GM23338 (cell line): Measurements from ENCODE around the gene HIVEP3. TPM values are rescaled to one million over a fixed set of nuclear protein-coding genes. Genes with fewer than 3 reads are reported as not detected.

ENCODE experiments used
- ATAC-seq: fragments of 200-7000 bp; cut with Tn5 transposase; 3 replicates; pipeline ENCODE4 v1.9.1; 2020
- DNase-seq: peaks from one replicate; pipeline ENCODE4 v3.0.0-alpha.2; 2015; ENCODE audit warnings: low spot score
- H2AFZ ChIP-seq: fragments of 200-600 bp; sonication (generic); 2 replicates; pipeline ENCODE4 v1.8.0; 2016; ENCODE audit warnings: antibody characterized with exemption, mild to moderate bottlenecking, moderate library complexity
- H3F3A ChIP-seq: fragments of 200-600 bp; sonication (generic); replicated peaks from 2 replicates; pipeline ENCODE4 v1.8.0; 2017; ENCODE audit warnings: antibody characterized with exemption, mixed run types, low read depth
- H3K27ac ChIP-seq: fragments of 200-600 bp; sonication (generic); 2 replicates; pipeline ENCODE4 v1.6.1; 2016; ENCODE audit warnings: low read depth
- H3K27me3 ChIP-seq: fragments of 200-600 bp; sonication (generic); 2 replicates; pipeline ENCODE4 v1.8.0; 2016; ENCODE audit warnings: mild to moderate bottlenecking, mixed run types, moderate library complexity; ENCODE audit not compliant: insufficient read depth
- H3K36me3 ChIP-seq: fragments of 200-600 bp; sonication (generic); 2 replicates; pipeline ENCODE4 v1.8.0; 2016; ENCODE audit warnings: mild to moderate bottlenecking; ENCODE audit not compliant: insufficient read depth
- H3K4me1 ChIP-seq: fragments of 200-600 bp; sonication (generic); 2 replicates; pipeline ENCODE4 v1.8.0; 2016; ENCODE audit warnings: mild to moderate bottlenecking, moderate library complexity; ENCODE audit not compliant: insufficient read depth
- H3K4me2 ChIP-seq: fragments of 200-600 bp; sonication (generic); 2 replicates; pipeline ENCODE4 v1.7.1; 2017; ENCODE audit warnings: mixed run types
- H3K4me3 ChIP-seq: fragments of 200-600 bp; sonication (generic); 2 replicates; pipeline ENCODE4 v1.6.1; 2016; ENCODE audit warnings: mixed run types
- H3K79me2 ChIP-seq: fragments of 200-600 bp; sonication (generic); replicated peaks from 2 replicates; pipeline ENCODE4 v1.8.0; 2017; ENCODE audit warnings: mild to moderate bottlenecking; ENCODE audit not compliant: insufficient read depth
- H3K9me2 ChIP-seq: fragments of 200-600 bp; sonication (generic); 2 replicates; pipeline ENCODE4 v1.8.0; 2017; ENCODE audit not compliant: insufficient read depth
- H4K20me1 ChIP-seq: fragments of 200-600 bp; sonication (generic); replicated peaks from 2 replicates; pipeline ENCODE4 v1.8.0; 2017; ENCODE audit warnings: mild to moderate bottlenecking; ENCODE audit not compliant: insufficient read depth
- H3K27ac Mint-ChIP-seq: 2 replicates; pipeline ENCODE4 v1.8.0; 2020; ENCODE audit warnings: inconsistent platforms, mild to moderate bottlenecking, moderate library complexity, mixed read lengths
- H3K27me3 Mint-ChIP-seq: 3 replicates; pipeline ENCODE4 v1.8.0; 2022; ENCODE audit warnings: low read depth, mild to moderate bottlenecking, moderate library complexity, mixed read lengths, inconsistent platforms; ENCODE audit not compliant: insufficient read depth, poor library complexity
- H3K36me3 Mint-ChIP-seq: 3 replicates; pipeline ENCODE4 v1.8.0; 2021; ENCODE audit warnings: low read depth, mild to moderate bottlenecking, inconsistent platforms, moderate library complexity, mixed read lengths
- H3K4me1 Mint-ChIP-seq: 3 replicates; pipeline ENCODE4 v1.8.0; 2020; ENCODE audit warnings: mild to moderate bottlenecking, inconsistent platforms, mixed read lengths
- H3K4me3 Mint-ChIP-seq: 3 replicates; pipeline ENCODE4 v1.8.0; 2021; ENCODE audit warnings: moderate library complexity, mild to moderate bottlenecking, inconsistent platforms, mixed read lengths
- H3K9me3 Mint-ChIP-seq: 3 replicates; pipeline ENCODE4 v1.8.0; 2020; ENCODE audit warnings: moderate library complexity, mild to moderate bottlenecking, inconsistent platforms, mixed read lengths
- CREB1 ChIP-seq: fragments of 250-450 bp; sonication (Bioruptor Pico); IDR thresholded peaks from 2 replicates; pipeline ENCODE4 v1.5.0; 2020; ENCODE audit warnings: low read depth, mild to moderate bottlenecking, moderate library complexity
- ETS1 ChIP-seq: IDR thresholded peaks from 2 replicates; pipeline ENCODE4 v1.6.1; 2016; ENCODE audit warnings: antibody characterized with exemption
- EZH2phosphoT487 ChIP-seq: fragments of 200-600 bp; sonication (generic); IDR thresholded peaks from one replicate; pipeline ENCODE4 v1.8.1; 2018; ENCODE audit warnings: antibody characterized with exemption; ENCODE audit not compliant: unreplicated experiment
- JUNB ChIP-seq: IDR thresholded peaks from one replicate; pipeline ENCODE4 v1.6.1; 2016; ENCODE audit warnings: antibody characterized with exemption; ENCODE audit not compliant: unreplicated experiment
- NANOG ChIP-seq: IDR thresholded peaks from 2 replicates; pipeline ENCODE4 v1.6.1; 2016; ENCODE audit warnings: antibody characterized with exemption, borderline replicate concordance
- STAT1 ChIP-seq: IDR thresholded peaks from one replicate; pipeline ENCODE4 v1.6.1; 2016; ENCODE audit warnings: antibody characterized with exemption; ENCODE audit not compliant: unreplicated experiment
- ZNF114 ChIP-seq: fragments of 250-450 bp; sonication (Bioruptor Pico); IDR thresholded peaks from 2 replicates; pipeline ENCODE4 v1.5.0; 2020; ENCODE audit warnings: mild to moderate bottlenecking, moderate library complexity
- ZNF331 ChIP-seq: fragments of 250-450 bp; sonication (Bioruptor Pico); IDR thresholded peaks from 2 replicates; pipeline ENCODE4 v1.5.0; 2020; ENCODE audit warnings: low read depth, mild to moderate bottlenecking, moderate library complexity
- polyA plus RNA-seq: library from polyadenylated mRNA; unstranded; fragments of >200 nt; fragmentation: Nextera tagmentation; extraction: Ambion mirVana; gene quantifications from 2 replicates; pipeline ENCODE4 v1.2.1, GENCODE V29; 2016
- total RNA-seq: library from RNA; depleted of rRNA; stranded (reverse); fragments of >200 nt; shearing (Covaris generic); gene quantifications from 2 replicates; pipeline ENCODE4 v1.2.3, GENCODE V29; 2014
- TF ChIP-seq, protein P1 (sequence below): fragments of 250-450 bp; sonication (Bioruptor Pico); IDR thresholded peaks from 2 replicates; pipeline ENCODE4 v1.5.0; 2020; ENCODE audit warnings: mild to moderate bottlenecking, moderate library complexity
- TF ChIP-seq, protein P2 (sequence below), 2 experiments: fragments of 200-600 bp in 1 of 2; sonication (generic) in 1 of 2; conservative IDR thresholded peaks; 2 replicates each; pipeline versions ENCODE4 v1.5.1 to v1.6.1; 2016 to 2017; ENCODE audit warnings: antibody characterized with exemption in 2 of 2, low read depth in 2 of 2, mild to moderate bottlenecking in 2 of 2, moderate library complexity in 1 of 2

Gene HIVEP3
- total and polyA plus RNA-seq, 2 experiments from 2014 or later = 0.14 to 0.24 TPM

DNA sequence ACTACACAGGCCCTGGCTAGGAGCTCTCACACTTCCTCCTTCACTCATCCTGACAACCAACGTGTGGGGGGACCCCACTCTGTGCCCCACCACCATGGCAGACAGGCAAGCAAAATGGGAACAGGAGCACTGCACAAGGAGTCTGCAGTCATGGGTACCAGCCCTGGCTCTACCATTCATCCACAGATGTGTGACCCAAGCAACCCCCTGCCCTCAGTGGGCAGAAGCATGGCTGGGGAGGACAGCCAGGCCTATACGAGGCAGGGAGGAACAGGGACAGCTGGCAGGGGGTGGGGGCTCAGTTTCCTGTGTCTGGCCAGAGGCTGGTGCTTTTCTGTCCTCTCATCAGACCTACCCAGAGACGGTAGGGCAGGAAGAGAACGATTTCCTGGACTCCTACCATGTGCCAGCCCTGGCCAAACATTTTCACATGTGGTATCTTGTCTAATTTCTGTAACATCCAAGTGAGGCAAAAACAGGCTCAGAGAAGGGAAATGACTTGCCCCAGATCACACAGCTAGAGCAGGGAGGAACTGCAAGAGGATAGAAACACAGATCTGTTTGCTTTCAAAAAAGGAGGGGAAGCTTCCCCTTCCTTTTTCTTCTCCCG is 178.0 kb downstream of the HIVEP3 start (continued):
- TF ChIP-seq, protein P1, sequence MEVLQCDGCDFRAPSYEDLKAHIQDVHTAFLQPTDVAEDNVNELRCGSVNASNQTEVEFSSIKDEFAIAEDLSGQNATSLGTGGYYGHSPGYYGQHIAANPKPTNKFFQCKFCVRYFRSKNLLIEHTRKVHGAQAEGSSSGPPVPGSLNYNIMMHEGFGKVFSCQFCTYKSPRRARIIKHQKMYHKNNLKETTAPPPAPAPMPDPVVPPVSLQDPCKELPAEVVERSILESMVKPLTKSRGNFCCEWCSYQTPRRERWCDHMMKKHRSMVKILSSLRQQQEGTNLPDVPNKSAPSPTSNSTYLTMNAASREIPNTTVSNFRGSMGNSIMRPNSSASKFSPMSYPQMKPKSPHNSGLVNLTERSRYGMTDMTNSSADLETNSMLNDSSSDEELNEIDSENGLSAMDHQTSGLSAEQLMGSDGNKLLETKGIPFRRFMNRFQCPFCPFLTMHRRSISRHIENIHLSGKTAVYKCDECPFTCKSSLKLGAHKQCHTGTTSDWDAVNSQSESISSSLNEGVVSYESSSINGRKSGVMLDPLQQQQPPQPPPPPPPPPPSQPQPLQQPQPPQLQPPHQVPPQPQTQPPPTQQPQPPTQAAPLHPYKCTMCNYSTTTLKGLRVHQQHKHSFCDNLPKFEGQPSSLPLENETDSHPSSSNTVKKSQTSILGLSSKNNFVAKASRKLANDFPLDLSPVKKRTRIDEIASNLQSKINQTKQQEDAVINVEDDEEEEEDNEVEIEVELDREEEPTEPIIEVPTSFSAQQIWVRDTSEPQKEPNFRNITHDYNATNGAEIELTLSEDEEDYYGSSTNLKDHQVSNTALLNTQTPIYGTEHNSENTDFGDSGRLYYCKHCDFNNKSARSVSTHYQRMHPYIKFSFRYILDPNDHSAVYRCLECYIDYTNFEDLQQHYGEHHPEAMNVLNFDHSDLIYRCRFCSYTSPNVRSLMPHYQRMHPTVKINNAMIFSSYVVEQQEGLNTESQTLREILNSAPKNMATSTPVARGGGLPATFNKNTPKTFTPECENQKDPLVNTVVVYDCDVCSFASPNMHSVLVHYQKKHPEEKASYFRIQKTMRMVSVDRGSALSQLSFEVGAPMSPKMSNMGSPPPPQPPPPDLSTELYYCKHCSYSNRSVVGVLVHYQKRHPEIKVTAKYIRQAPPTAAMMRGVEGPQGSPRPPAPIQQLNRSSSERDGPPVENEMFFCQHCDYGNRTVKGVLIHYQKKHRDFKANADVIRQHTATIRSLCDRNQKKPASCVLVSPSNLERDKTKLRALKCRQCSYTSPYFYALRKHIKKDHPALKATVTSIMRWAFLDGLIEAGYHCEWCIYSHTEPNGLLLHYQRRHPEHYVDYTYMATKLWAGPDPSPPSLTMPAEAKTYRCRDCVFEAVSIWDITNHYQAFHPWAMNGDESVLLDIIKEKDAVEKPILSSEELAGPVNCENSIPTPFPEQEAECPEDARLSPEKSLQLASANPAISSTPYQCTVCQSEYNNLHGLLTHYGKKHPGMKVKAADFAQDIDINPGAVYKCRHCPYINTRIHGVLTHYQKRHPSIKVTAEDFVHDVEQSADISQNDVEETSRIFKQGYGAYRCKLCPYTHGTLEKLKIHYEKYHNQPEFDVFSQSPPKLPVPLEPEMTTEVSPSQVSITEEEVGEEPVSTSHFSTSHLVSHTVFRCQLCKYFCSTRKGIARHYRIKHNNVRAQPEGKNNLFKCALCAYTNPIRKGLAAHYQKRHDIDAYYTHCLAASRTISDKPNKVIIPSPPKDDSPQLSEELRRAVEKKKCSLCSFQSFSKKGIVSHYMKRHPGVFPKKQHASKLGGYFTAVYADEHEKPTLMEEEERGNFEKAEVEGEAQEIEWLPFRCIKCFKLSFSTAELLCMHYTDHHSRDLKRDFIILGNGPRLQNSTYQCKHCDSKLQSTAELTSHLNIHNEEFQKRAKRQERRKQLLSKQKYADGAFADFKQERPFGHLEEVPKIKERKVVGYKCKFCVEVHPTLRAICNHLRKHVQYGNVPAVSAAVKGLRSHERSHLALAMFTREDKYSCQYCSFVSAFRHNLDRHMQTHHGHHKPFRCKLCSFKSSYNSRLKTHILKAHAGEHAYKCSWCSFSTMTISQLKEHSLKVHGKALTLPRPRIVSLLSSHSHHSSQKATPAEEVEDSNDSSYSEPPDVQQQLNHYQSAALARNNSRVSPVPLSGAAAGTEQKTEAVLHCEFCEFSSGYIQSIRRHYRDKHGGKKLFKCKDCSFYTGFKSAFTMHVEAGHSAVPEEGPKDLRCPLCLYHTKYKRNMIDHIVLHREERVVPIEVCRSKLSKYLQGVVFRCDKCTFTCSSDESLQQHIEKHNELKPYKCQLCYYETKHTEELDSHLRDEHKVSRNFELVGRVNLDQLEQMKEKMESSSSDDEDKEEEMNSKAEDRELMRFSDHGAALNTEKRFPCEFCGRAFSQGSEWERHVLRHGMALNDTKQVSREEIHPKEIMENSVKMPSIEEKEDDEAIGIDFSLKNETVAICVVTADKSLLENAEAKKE (CRISPR knock-in tag) = no peak

DNA sequence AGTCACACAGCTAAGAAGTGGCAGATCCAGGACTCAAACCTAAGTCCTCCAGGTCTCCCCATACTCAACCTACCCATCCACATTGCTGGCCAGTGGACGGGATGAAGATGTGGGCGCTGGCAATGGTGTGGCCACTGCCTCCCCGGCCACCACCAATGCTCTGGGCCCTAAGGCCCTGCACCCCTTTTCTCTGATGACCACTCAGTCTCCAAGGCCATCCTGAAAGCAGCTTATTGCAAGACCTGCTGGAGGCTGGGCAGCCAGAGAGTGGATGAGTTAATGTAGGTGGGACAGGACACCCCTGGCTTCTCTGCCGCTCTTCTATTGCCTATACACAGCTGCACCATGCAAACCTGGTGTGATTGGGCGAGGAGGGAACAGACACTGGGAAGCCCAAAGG is 178.7 kb downstream of the HIVEP3 start:
- Histone ChIP-seq H3K4me2 (no peak overlapping the region), H2AFZ (no peak overlapping the region), H3K27me3 (no peaks in the 10 kb centered on the region), H3K27ac (no peak overlapping the region), H3K4me3 (no peak overlapping the region), H3K36me3 (no peaks in the 10 kb centered on the region), H3K9me2 (no peaks in the 10 kb centered on the region), H4K20me1 (no peaks in the 10 kb centered on the region), H3F3A (no peaks in the 10 kb centered on the region), H3K79me2 (no peaks in the 10 kb centered on the region), H3K4me1 (no peaks in the 10 kb centered on the region)
- Mint-ChIP-seq H3K27ac (no peak overlapping the region), H3K36me3 (no peaks in the 10 kb centered on the region), H3K4me3 (no peak overlapping the region), H3K9me3 (no peaks in the 10 kb centered on the region), H3K27me3 (peaks cover 2% of the 10 kb centered on the region), H3K4me1 (peaks cover 5% of the 10 kb centered on the region)
- no peak for DNase-seq
- no peak for ATAC-seq
- TF ChIP-seq CREB1 (CRISPR knock-in tag) (no peak), NANOG (no peak), ETS1 (no peak), ZNF331 (CRISPR knock-in tag) (no peak), EZH2phosphoT487 (no peak), STAT1 (no peak), JUNB (no peak), ZNF114 (CRISPR knock-in tag) (no peak)
- TF ChIP-seq, protein P2, sequence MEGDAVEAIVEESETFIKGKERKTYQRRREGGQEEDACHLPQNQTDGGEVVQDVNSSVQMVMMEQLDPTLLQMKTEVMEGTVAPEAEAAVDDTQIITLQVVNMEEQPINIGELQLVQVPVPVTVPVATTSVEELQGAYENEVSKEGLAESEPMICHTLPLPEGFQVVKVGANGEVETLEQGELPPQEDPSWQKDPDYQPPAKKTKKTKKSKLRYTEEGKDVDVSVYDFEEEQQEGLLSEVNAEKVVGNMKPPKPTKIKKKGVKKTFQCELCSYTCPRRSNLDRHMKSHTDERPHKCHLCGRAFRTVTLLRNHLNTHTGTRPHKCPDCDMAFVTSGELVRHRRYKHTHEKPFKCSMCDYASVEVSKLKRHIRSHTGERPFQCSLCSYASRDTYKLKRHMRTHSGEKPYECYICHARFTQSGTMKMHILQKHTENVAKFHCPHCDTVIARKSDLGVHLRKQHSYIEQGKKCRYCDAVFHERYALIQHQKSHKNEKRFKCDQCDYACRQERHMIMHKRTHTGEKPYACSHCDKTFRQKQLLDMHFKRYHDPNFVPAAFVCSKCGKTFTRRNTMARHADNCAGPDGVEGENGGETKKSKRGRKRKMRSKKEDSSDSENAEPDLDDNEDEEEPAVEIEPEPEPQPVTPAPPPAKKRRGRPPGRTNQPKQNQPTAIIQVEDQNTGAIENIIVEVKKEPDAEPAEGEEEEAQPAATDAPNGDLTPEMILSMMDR (conservative IDR thresholded peaks at IDR 0.05; ENCODE audit: low read depth in 2 of 2) = no peak
